Activated CD4-positive, alpha-beta T cell treated with anti-CD3 and anti-CD28 coated beads, Interleukin-2, amount 50 U/mL, for 48 hours (primary cell): ENCODE measurements around the gene LRRC61.
A peak's percentile ranks its signal among the peaks of the same experiment; 100 is the strongest.

Source experiments
- DNase-seq, 2 experiments: peaks; one replicate each; pipeline ENCODE4 v3.0.0-alpha.2; 2020

Gene LRRC61

GRCh38 chr7:150372271-150373048, 49.3 kb downstream of the LRRC61 start:
- no peak for DNase-seq

DNA sequence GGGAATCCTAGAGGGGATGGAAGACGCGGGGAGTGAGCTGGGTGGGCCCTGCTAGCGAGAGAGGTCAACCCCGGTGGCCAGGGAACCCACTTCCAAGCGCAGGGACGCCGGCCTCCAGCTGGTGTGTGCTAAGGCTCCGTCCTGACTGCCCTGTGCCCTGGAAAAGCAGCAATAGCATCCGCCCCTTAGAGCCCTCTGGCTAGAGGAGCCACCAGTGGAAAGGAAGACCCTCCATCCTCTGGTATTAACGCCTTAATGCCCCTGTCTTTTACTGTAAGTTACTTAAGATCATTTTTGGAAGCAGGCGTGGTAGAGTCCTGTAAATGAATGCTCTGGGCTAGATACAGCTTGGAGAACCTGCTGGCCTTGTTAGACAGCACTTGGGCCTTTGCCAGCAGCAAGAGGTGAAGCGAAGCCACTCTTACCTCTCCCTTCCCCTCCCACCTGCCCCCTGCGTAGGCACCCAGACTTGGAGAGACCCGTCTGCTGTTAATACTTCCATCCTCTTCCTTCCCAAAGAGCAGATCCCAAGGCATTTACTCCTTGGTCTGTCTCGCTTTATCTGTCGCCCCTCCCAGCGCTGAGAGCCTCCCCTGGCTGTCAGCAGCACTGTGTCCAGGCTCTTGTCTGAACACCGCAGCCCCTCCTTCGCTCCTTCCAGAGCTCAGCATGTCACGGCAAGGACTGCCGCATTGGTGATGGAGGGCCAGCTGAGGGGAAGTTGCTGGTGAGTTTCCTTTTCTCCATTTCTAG, 50.1 kb downstream of the LRRC61 start:
- no peak for DNase-seq

DNA sequence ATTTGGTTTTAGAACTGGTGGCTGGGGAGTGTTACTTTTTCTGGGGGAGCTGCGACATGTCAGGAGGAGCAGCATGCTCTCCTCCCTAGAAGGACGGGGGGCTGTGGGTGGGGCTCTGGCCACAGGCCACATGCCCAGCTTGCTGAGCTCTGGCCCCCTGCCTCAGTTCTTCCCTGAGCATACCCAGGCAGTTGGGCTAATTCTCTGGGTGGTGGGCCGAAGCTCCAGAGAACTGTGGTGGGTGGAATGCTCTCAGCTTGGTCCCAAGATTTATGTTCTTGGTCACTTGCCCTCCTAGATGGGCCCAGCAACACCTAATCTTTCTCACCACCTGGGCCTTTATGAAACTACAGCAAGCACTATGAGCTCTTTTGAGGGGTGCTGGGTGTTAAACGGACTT, 50.9 kb downstream of the LRRC61 start:
- no peak for DNase-seq

DNA sequence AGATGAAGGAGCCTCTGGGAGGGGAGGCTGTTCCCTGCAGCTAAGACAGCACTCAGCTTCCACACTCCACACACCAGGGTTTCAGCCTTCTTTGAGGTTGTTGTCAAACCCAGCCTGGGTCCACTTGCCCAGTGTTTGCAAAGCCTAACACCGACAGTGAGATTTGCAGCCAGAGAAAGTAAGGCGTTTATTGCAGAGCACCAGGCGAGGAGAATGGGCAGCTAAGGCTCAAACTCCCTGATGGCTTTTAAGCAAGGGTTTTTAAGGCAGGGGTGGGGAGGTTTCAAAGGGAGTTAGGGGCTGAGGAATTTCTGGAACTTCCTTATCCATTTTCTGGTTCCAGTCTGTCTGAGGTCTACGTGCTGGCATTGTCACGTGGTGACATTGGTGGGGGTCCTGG, 51.3 kb downstream of the LRRC61 start:
- no peak for DNase-seq

DNA sequence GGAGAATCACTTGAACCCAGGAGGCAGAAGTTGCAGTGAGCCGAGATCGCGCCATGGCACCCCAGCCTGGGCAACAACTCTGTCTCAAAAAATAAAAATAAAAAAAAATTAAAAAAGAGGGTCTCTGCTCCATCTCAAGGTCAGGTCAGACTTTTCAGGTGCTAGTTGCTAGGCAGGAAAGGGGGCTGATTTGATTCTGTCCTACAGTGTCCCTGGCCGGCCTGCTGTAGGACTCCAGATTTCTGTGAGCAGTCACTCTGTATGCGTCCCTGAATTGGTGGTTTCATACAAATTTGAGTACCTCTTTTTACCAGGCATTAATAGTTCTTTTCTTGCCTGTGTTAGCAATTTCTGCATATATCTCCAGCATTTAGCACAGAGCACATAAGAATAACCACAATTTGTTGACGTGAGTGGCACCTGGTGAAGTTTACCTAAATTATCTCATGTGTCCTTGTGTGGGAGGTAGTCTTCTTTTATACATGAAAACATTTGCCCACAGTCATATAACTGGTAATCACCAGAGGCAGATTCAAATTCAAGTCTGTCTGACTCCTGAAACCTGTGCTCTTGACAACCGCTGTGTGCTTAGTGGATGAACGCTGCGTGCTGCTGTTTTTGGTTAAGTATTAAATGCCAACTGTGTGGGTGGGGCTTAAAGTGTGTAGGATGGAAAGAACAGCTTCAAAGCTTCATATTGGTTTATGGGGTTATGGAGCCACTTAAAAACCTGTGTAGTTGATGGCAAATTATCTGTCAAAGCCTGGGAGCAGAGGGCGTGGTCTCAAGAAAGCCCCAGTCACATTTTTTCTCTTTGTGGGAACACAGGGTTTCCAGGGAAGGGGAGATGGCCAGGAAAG, 52.7 kb downstream of the LRRC61 start:
- DNase-seq, result peak; percentile 38 to 52

- no peak for DNase-seq
Measured at GRCh38 chr7:150376560-150376959, 53.4 kb downstream of the LRRC61 start.

DNA sequence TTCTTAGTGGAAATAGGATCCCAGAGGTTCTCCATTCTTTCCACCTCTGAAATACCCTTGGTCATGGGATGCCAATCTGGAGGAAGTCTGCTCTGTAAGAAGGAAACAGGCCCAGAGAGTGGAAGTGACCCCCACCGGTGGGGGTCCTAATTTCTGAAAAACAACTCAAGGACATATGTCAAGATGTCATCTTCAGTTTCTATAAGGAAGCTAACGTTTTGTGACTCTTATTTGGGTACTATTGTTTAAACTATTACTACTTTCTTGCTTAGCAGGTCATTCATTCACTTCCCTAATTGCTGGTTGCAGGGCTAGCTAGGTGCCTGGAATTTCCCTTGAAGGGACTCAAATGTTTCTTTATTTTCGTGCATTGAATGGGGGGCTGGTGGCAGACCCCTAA, 54.0 kb downstream of the LRRC61 start:
- no peak for DNase-seq

DNA sequence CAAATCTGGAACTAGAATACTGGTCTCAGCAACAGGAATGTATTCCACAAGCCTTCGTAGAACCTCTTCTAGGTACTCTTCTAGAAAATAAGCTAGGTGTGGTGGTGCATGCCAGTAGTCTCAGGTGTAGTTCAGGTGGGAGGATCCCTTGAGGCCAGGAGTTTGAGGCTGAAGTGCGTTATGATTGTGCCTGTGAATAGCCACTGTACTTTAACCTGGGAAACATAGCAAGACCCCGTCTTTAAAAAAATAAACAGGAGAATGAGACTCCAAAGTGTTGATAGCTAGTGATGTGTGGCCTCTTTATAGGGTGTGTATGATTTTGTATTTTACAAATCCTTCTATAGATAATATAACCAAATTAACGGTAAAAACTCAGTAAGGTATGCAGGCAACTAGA, 54.5 kb downstream of the LRRC61 start:
- no peak for DNase-seq

DNA sequence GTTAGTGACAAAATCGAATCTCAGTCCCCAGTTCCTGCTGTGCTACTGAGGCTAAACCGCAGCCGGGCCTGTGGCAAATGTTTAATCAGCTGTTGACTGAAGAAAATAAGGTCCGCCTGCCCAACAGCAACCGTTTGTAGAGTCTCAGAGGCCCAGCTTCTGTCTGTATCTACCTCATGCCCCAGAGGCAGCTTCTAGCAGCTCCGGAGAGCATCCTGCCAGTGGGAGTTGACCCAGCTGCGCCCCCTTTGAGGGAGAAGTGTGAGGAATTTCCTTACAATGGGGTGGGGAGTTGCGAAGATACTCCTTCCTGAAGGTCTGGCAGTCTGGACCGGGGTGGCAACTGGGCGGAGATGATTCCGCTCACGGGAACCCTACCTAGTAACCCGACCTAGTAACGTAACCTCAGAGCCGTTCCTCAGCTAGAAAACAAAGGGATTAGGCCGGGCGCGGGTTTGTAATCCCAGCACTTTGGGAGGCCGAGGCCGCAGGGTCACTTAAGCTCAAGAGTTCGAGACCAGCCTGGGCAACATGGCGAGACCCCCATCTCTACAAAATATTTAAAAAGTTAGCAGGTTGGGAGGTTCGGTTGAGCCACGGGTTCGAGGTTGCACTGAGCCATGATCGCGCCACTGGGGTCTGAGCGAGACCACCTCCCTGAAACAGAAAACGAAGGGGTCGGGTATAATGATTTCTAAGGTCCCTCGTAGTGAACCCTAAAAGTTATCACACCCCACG, 55.1 kb downstream of the LRRC61 start:
- peak; percentile 34 to 43 for DNase-seq

GRCh38 chr7:150378853-150379440, 55.8 kb downstream of the LRRC61 start, which contains the start of gene ZNF775:
Gene ZNF775, plus strand, starts transcription at chr7:150379330. Its CDS starts 9,141 bp downstream, at chr7:150388471.
- peak; percentile 89 to 92 for DNase-seq

GRCh38 chr7:150379441-150380379, 56.6 kb downstream of the LRRC61 start:
- DNase-seq, result peak; percentile 30 to 31

- no peak for DNase-seq
Measured at GRCh38 chr7:150380463-150380862, 57.3 kb downstream of the LRRC61 start.

GRCh38 chr7:150381096-150381495, 57.9 kb downstream of the LRRC61 start:
- no peak for DNase-seq

DNA sequence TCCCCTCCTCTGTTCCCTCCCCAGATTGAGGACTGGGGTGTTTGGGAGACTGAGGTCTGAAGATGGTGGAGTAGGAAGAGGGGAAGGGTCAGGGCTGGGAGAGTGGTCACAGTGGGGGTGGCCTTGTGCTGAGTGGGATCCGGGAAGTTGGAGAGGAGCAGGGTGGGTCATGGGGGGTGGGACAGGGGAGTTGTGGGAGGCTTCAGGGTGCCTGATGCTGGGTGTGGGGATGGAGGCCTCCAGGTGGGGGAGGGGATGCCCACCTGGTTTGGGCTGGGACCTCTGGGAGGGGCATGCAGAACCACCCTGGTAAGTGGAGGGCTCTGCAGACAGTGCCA, 58.6 kb downstream of the LRRC61 start:
- no peak for DNase-seq

GRCh38 chr7:150382123-150382843, 59.1 kb downstream of the LRRC61 start:
- DNase-seq, result no peak

DNA sequence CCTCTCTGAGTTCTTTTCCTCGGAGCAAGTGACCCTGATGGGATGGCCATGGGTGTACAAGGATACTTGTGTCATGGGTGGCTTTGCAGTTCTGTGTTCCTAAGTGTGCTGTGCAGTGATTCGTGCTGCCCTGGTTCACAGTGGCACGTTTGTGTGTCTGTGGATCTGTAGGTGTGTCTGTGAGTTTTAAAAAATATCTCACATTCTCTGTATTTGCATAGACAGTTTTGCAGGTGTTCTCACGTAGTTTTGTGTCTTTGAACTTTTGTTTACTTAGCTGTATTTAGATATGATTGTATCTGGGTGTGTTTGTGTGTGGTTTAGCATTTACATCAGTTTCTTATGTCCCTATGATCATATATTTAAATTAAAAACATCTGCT, 59.7 kb downstream of the LRRC61 start:
- no peak for DNase-seq

DNA sequence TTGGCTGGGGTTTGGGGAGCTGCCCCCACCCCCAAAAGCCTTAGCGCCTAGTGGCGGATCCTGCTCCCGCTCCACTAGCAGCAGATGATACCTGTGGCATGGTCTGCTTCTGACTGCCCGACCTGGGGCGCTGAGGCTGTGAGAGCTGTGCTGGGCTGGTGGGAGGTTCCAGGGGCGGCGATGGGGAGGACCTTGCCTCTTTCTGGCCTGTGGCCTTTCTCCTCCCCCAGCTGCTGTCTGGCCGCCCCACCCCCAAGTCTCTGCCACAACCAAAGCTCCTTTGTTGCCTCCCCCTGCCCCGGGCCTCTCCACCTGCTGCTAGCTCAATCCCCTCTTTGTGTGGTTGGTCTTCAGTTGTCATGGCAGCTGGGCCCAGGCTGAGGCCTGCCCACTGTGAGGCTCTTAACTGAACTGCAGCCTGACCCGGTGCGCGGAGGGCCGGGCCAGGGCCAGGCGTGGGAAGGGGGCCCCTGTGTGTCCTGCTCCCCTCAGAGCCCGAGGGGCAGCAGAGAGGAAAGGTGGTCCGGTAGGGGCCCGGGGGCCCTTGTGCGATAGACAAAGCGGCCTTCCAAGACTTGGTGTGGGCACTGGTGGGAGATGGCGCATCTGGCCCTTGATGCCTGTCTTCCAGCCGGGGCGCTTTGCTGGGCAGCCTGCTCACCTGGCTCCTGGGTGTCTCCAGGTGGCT, 60.7 kb downstream of the LRRC61 start:
- no peak for DNase-seq

GRCh38 chr7:150384406-150385301, 61.5 kb downstream of the LRRC61 start:
- no peak for DNase-seq

DNA sequence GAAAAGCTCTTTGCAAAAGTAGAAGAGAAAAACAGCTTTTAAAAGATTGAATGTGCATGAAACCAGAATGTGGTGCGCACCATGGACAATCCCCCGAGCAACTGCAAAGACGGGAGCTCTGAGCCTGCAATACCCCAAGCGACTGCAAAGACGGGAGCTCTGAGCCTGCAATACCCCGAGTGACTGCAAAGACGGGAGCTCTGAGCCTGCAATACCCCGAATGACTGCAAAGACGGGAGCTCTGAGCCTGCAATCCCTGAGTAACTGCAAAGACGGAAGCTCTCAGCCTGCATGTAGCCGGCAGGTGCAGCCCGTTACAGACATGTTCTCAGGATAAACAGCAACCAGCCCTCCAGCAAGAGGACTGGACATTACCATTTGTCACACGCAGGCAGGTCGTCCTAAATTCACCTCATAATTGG, 62.2 kb downstream of the LRRC61 start:
- no peak for DNase-seq
